ENCODE results near the gene CRAMP1.
A peak's percentile ranks its signal among the peaks of the same experiment; 100 is the strongest.
"Not testable (repeated sequence)": the region's sequence is repeated elsewhere in the genome, so short reads cannot be mapped to it uniquely, and the experiment has no call there.

CRAMP1 gene

DNA sequence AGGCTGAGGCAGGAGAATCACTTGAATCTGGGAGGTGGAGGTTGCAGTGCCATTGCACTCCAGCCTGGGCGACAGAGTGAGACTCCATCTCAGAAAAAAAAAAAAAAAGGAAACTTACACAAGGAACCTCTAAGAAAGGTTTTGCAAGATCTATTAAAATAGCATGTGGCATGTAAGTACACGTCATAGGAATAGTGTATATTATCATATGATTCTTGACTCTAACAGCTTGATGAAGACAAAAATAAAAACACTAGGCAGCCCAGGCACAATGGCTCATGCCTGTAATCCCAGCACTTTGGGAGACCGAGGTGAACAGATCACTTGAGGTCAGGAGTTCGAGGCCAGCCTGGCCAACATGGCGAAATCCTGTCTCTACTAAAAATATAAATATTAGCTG is 16.6 kb upstream of the CRAMP1 start:
- not testable (repeated sequence) for DNase-seq (ENCODE audit: low read depth in 1 of 2, low spot score in 1 of 2)

DNA sequence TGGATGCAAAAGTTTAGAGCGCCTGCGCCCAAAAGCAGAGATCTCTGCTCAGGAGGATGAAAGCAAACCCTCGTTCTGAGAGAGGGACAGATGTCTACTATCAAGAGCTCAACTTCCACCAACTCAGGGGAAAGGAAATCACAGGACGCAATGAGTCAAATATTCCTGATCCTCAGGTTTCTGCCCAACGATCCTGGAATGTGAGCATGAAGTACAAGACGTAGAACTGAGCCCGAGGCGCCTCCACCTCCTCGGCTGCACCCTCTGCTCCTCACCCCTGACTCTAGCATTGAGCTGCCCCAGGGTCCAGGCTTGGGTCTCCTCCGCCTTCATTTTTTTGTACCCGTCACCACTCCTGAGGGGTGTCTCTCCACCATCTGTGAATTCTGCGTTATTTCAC is 15.6 kb upstream of the CRAMP1 start:
- DNase-seq (ENCODE audit: low read depth in 1 of 2, low spot score in 1 of 2) = no peak

DNA sequence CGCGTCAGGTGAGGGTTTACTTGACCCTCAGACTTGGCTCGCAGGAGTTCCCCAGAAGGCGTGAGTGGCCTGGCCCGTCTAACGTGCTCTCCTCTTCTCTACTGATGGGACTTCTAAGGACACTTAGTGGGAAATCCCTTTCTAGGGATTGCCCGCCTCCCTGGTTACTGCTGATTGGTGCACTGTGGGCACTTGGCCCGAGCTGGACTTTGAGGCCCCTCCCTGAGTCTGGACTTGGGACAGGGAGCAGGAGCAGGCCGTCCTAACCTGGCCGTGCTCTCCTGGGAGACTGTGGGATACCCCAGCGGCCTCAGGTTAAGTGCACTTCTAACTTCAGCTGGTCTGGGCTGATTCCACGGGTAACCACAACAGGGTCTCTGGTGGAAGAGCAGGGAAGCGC is 15.0 kb upstream of the CRAMP1 start:
- DNase-seq (ENCODE audit: low read depth in 1 of 2, low spot score in 1 of 2) = no peak

DNA sequence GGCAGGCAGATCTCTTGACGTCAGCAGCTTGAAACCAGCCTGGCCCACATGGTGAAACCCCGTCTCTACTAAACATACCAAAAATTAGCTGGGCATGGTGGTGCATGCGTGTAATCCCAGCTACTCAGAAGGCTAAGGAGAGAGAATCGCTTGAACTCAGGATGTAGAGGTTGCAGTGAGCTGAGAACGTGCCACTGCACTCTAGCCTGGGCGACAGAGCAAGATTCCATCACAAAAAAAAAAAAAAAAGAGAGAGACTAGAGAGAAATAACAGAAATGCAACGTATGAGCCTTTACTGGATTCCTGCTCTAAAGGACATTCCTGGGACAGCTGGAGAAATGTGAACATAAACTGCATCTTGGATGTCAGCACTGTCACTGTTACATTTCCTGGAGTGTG is 11.1 kb upstream of the CRAMP1 start:
- no peak for DNase-seq (ENCODE audit: low read depth in 1 of 2, low spot score in 1 of 2)

DNA sequence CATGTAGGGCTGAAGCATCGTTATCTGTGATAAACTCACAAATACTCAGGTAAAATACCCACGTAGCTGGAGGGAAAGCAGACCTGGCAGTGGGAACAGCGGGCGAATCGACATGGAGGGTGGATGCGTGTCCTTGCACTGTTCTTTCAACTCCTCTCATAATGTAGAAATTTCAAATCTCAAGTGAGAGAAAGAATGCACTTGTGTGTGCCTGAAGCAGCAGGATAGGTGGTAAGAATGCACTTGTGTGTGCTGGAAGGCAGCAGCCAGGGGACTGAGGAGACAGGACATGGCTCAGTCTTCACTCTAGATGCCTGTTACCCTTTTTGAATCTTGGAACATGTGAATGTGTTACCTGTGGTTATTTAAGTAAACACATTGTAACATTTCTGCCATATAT is 10.7 kb upstream of the CRAMP1 start:
- no peak for DNase-seq (ENCODE audit: low read depth in 1 of 2, low spot score in 1 of 2)

DNA sequence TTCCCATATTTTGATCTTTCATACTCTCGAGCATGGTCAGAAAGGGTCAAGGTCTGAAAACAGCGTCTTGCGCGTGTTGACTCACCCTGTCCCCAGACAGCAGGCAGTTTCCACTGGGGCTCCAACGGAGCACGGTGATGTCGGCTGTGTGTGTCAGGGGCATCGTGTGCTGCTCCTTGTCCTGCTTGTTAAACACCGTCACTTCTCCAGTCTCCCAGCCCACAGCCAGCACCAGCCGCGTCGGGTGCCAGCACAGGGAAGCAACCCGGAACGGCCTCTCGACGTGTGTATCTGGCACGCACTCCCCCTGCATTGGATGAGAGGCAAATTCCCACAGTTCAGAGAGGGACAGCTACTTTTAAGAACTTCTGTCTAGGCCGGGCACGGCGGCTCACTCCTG is 9.9 kb upstream of the CRAMP1 start:
- no peak for DNase-seq (ENCODE audit: low read depth in 1 of 2, low spot score in 1 of 2)

DNA sequence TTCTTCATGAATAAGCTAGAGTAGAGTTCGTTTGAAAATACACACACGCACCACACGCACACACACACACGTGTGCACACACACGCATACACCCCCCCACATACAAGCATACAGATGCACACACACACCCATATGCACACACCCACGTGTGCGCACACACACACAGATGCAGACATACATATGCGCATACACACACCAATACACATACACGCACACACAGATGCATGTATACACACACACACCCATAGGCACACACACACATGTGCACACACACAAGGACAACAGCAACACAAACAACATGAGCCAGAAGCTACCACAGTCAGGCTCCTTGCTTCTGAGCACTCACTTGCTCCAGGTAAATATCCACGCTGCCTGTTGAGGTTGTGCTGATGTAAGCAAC is 5.4 kb upstream of the CRAMP1 start:
- DNase-seq (ENCODE audit: low read depth in 1 of 2, low spot score in 1 of 2) = no peak

DNA sequence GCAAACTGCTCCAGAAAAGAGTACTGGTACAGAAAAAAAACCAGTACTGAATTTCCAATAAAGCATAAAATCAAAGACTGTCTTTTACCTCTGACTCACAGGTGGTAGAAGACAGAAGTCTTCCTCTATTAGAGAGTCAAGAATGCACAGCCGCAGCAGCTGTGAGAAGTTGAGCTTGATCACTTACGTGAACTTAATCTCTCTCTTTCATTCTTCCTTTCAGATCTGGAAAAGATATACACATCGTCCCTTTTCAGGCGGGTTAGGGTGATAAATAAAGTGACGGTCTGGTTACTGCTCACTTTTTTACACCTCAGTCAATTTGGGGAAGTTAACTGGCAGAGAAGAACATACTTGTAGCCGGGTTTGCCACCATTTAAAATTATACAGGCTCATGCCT is 4.2 kb upstream of the CRAMP1 start:
- DNase-seq (ENCODE audit: low read depth in 1 of 2, low spot score in 1 of 2) = no peak

DNA sequence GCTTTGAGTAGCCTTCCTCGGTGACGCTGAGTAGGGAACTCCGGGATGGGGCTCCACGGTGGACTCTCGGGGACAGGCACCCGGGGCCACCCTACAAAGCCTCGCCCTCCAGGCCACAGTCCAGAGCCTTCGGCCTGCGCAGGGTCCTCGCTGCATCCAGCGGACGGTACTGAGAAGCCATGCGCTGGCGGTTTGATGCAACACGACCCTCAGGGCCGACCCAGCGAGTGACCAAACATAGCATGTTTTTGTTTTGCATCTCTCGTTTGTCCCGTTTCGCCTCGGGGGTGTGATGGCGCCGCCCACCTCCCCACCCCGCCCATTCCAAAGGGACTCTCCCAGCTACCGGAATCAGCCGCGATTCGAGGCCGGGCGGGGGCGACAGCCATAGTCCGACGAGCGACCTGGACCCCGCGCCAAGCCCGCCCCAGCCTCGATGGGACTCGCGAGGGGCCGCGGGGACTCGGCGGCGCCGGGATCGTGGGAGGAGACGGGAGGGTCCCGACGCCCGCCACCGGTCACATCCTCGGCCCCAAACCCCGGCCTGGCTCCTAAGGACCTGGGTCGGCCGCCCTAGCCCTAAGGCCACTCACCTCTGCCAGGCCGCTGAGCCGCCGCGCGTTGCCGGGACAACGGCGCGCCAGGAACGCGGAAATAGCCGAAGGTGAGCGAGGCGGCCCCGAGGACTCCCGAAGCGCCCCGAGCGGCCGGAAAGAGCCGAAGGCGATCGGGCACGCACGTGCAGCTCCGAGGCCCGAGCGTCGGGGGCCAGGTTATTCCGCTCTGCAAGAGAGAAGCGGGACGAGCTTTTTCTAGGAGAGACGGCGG is 1.9 kb upstream of the CRAMP1 start:
- DNase-seq (ENCODE audit: low read depth in 1 of 2, low spot score in 1 of 2) = peak; percentile 82 to 86

DNA sequence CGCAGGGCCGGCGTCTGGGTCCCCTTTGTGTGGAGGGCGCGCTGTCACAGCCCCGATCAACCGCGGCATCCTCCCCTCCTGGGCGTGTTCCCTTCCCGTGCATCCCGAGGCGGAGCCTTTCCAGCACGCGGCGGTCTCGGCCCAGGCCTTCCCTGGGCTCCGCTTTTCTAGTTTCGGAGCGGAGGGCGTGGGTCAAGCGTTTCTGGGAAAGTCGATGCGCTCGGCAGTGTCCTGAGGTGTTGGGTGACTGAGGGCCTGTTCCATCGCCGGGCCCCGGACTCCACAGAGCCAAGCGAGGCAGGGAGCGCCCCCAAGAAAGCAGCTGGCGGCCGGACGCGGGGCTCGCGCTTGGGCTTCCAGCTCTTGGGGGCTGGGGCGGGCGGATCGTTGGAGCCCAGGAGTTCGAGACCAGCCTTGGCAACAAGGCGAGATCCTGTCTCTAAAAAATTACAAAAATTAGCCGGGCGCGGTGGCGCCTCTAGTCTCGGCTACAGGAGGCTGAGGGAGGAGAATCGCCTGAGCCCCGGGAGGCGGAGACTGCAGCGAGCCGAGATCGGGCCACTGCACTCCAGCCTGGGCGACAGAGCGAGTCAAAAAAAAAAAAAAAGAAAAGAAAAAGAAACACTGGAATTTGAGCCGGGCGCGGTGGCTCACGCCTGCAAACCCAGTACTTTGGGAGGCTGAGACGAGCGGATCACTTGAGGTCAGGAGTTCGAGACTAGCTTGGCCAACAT is 1.1 kb upstream of the CRAMP1 start:
- no peak for DNase-seq (ENCODE audit: low read depth in 1 of 2, low spot score in 1 of 2)

DNA sequence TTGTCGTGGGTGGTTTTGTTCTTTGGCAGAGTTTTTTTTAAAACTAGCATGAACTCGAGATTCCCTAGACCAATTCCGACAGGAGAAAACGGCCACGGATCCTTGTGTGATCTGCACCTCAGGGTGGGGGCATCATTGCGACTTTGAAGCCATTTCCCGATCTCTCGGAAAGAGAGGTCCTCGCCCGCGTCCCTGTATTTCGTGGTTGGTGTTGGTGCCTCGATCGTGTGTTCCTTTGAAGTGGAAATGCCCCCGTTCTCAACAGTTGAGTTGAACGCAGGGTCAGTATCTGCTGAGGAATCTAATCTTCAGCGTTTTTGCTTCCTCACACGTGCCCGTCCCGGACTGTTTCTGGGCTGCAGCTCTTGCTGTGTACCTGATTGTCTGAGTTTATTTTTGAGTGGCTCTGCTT is 1.1 kb downstream of the CRAMP1 start:
- DNase-seq (ENCODE audit: low read depth in 1 of 2, low spot score in 1 of 2) = no peak

DNA sequence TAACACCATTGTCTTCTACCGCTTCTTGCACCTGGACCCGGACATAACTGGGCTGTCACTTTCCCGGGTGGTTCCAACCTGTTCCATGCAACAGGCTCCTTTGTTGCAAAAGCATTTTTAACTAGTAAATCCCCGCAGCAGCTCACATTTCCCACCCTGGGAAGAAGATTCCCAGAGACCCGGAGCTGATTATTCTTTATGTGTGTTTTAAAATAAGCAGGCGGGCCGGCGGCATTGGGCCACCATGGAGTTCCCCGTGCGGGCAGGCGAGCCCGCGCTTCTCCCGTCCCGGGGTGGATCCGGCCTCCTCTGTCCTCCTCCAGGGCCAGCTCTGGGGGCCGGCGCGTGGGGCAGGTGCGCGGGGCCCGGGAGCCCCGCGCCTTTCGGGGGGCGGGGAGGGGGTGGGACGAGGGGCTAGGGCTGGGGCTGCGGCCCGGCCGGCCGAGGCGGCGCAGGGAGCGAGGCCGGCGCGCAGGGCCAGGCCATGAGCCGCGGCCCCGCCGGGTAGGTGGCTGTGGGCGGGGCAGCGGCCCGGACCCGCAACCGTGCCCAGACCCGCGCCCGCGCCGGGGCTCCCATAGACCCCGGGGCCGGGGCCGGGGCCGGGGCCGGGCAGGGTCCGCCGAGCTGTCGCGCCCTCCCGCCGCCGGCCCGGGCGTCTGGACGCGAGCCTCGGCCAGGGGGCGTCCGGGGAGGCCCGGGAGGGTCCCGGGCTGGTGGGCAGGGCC is 1.7 kb downstream of the CRAMP1 start:
- DNase-seq (ENCODE audit: low read depth in 1 of 2, low spot score in 1 of 2) = no peak

DNA sequence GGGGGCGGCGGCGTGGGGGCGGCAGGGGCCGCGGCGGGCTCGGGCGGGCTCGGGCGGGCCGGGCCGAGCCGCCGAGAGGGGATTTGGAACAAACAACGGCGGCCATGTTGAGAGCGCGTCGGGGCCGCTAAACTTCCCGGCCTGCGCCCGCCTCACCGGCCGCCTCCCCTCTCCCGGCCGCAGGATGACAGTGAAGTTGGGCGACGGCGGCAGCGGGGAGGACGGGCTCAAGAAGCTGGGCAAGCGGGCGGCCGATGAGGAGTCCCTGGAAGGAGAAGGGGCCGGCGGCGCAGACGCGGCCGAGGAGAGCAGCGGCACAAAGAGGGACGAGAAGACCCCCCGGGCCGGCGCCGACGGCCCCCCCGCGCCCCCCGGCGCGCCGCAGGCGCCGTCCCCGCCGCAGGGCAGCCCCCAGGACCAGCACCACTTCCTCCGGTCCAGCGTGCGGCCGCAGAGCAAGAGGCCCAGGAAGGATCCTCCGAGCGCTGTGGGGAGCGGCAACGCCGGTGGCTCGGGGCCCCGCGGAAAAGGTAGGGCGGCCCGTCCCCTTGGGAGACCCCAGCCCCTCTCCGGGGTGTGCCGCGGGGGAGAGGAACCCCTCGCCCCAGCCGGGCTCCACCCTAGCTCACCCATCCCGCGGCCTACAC is 2.4 kb downstream of the CRAMP1 start:
- DNase-seq (ENCODE audit: low read depth in 1 of 2, low spot score in 1 of 2) = no peak

DNA sequence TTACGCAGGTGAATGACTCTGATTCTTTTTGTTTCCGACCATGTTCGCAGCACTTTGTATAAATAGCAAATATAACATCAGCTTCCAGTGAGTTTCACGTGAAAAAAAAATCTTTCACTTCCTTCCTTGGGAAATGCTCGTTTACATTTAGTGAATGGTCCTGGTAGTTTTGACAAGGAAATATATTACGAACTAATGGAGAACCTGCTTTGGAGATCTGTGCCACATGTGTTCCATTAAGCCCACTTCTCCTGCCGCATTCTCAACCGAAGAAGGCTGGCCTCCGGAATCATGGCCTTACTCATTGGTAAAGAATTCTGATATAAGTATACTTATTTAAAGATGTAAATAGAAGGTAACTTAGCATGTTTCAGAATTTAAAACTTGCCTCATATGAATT is 3.6 kb downstream of the CRAMP1 start:
- DNase-seq (ENCODE audit: low read depth in 1 of 2, low spot score in 1 of 2) = no peak

DNA sequence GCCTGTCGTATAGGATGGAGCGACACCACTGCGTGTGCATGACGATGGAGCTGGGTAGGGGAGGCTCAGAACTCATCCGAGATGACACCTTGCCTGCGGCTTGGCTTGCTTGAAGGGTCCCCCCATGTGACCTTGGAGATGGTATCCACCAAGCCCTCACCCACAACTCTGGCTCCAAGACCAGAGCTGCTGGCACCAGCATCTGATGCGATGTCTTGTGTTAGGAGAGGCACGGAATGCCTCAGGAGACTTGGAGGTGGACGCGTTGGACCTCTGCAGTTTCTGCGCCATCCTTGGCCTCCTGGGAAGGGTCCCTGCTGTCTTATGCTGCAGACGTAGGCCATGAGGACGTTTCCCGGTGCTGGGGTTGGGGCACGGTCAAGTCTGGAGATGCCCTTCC is 7.8 kb downstream of the CRAMP1 start:
- DNase-seq (ENCODE audit: low read depth in 1 of 2, low spot score in 1 of 2) = no peak

DNA sequence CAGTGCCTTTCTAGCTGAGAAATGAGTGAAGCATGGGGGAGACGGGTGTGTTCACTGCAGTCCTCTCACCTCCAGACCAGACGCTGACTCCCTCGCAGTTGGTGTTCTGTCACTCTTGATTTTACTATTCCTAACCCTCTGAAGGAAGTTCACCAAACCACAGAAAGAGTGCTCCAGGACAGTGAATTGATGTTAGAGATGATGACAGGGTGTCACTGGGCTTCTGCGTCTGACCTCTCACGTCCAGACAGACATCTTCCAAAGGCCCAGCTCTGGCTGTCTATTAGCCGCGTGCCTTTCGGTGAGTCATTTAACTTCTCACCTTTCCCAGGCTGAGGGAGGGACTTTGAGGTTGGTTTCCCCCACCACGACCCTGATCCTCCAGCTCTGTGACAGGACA is 8.2 kb downstream of the CRAMP1 start:
- DNase-seq (ENCODE audit: low read depth in 1 of 2, low spot score in 1 of 2) = no peak

DNA sequence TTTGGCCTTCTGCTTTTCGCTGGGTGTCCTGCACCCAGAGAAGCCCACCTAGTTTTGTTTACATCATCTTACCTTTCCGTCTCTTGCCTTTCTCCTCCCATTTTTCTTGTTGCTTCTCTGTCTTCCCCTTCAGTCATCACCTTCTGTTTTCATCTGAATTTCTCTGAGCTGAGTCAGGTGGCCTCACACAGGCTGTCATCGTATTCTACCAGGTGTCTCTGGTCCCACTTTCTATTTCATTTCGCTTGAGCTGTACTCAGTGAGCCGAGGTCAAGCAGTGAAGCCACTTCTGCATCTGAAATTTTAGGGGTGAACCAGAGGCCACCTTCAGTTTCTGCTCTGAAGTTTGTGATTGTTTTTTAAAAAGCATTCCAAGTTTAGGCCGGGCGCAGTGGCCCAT is 9.7 kb downstream of the CRAMP1 start:
- DNase-seq (ENCODE audit: low read depth in 1 of 2, low spot score in 1 of 2) = no peak

DNA sequence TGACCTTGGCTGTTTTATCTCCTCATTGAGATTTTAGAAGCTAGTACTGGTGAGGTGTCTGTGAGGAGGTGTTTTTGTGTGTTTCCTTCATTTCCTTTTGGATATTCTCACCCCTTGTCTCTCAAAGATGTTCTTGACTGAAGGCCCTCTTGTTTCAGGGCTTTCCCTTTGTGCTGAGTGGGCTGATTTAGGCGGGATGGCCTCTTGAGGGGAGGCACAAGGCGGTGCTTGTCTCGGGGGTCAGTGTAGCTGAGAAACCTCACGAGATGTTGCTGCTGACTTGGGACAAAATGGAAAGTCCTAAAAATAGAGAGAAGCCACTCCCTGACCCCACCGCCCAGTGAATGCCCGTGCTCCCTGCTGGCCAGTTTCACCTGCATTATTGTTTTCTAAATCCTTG is 14.2 kb downstream of the CRAMP1 start:
- no peak for DNase-seq (ENCODE audit: low read depth in 1 of 2, low spot score in 1 of 2)

DNA sequence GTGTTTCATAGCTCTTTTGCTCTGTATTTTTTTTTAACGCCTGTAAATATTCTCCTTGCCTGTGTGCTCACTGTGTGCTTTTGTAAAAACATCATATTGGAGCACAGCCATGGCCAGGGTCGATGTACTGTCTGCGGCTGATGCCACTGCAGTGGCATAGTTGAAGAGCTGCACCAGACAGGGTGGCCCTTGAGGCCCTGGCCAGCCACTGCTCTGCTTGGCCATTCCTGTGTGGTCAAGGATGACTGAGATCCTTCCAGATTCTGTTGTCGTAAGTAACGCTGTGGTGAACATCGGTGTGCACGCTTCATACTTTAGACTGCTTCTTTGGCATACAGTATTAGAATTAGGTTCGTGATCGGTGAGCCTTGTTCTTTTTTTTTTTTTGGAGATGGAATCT is 14.6 kb downstream of the CRAMP1 start:
- no peak for DNase-seq (ENCODE audit: low read depth in 1 of 2, low spot score in 1 of 2)

DNA sequence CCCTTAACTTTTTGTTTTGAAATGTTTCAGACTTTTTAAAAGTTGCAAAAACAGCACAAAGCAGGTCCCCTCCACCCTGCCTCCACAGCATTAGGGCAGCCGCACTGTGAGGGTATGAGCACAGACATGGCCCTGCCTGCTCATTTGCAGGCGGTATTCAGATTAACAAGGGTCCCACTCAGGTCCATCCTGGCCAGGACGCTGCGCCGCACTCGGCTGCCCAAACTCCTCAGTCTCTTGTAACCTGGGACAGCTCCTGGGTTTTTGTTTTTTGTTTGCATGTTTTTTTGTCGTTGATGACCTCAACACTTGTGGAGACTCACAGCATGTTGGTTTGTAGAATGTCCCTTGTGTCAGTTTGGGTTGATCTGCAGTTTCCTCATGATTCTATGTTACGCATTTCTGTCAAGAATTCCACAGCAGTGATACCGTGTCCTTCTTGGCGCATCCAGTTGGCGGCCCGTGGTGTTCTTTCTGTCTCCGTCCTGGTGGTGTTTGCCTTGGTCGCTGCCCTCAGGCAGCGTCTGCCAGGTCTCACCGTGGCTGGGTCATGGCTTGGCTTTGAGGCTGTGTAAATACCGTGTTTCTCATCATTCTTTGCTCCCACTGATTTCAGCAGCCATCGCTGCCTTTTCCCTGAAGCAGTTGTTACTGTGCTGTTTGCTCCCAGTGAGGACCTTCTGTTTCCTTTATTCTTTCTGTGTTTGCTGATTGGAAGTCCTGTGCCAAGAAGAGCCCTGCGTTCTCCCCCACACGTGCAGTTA is 18.5 kb downstream of the CRAMP1 start:
- DNase-seq (ENCODE audit: low read depth in 1 of 2, low spot score in 1 of 2) = no peak

DNA sequence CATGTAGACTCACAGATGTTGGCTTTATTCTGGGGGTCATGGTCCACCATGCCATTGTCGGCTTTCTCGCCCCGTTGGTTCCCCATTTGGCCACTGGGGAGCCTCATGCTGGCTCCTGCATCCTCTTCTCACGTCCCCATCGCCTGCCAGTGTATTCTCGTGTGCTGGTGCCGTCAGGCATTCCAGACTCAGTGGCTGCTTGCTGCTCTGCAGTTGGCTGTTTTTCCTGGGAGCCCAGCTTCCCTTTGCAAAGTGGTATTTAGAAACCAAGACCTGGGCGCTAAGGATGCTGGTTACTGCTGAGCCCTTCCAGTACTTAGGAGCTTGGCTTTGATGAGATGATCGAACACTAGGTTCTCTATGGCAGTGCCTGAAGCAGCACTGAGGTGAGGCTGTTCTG is 19.1 kb downstream of the CRAMP1 start:
- DNase-seq (ENCODE audit: low read depth in 1 of 2, low spot score in 1 of 2) = no peak

Measured in activated T-helper 1 cell treated with anti-CD3 and anti-CD28 coated beads, Interleukin-2, amount 50 U/mL, for 16 hours (primary cell).